NCI-H187 (cell line): ENCODE measurements around the gene PJA2.

Experiments used
- DNase-seq, 2 experiments: peaks; one replicate each; lab custom pipeline; 2025; lab: John Stamatoyannopoulos, UW

The PJA2 gene

DNA sequence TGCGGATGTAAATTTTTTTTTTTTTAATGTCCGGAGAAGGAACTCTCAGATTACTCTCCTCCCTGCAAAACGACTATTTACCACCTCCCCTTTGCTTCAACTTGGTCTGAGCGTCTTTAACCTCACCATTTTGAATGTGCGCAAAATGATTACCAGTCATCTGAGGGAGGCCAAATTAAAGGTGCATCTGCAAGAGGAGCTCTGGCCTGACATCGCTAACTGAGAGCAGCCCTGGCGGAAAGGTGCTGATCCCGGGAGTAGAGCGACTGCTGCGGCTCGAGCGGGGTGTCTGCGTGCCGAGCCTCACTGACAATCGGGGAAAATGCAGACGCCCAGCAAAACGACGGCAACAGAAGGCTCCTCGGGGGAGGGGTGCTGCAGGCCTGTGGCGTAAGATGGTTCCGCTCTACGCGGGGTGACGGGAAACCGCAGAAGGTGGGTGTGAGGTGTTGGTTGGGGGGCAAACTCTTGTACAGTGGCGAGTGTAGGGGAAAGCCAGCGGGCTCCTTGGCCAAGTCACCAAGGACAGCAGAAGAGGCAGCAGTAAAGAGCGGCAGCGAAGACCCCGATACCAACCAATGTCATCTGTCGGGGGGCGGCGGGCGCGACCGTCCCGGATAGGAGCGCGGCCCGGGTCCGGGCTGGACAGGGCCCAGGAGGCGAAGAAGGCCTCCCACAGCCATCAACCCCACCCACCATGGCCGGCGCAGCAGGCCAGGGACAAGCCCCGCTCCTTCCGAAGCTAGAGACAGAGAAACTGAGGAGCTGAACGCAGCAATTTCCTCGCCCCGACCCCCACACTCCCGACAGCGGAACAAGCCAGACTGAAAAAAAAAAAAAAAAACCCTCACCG is 557 bp downstream of the PJA2 start:
- DNase-seq = peak in 1 of 2 experiments; percentile 52

DNA sequence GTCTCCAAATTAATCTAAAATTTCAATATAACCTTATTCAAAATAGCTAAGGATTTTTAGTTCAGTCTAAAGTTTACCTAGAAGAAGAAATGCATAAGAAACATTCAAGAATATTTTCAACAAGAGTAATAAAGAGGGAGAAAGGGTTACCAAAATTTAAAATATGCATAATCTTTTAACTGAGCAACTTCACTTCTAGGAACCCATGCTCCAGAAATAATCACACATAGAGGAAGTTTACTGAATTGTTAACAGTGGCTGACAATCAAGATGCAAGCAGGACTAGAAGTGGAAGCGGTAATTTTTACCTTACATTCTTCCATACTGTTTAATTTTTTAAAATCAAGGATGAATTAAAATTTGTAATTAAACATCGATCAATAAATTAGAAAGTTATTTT is 1.9 kb downstream of the PJA2 start:
- DNase-seq = no peak

DNA sequence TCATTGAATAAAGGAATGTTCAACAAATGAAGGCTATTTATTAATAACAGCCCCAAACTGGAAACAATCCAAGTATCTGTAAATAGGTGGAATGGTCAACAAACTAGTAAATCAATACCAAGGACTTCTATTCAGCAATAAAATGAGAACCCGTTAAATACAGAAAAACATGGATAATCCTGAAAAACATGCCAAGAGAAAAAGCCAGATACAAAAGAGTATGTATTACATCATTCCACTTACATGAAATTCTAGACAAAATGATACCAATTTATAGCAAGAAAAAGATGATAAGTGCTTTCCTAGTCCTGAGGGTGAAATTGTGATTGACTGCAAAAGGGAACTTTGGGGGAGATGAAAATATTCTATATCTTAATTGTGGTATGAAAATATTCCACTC is 3.1 kb downstream of the PJA2 start:
- no peak for DNase-seq

DNA sequence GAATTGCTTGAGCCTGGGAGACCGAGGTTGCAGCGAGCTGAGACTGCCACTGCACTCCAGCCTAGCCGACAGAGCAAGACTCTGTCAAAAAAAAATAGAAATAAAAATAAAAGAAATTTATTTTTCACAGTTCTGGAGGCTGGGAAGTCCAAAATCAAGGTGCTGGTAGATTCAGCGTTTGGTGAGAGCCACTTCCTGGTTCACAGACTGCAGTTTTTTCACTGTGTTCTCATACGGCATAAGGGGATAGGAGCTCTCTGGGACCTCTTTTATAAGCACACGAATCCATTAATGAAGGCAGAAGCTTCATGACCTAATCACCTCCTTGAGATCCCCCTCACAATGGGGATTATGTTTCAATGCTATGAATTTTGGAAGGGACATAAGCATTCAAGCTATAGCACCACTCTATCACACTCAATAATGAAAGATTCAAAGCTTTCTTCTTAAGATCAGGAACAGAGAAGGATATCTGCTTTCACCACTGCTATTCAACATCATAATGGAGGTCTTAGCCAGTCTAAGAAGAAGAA is 5.3 kb downstream of the PJA2 start:
- no peak for DNase-seq

DNA sequence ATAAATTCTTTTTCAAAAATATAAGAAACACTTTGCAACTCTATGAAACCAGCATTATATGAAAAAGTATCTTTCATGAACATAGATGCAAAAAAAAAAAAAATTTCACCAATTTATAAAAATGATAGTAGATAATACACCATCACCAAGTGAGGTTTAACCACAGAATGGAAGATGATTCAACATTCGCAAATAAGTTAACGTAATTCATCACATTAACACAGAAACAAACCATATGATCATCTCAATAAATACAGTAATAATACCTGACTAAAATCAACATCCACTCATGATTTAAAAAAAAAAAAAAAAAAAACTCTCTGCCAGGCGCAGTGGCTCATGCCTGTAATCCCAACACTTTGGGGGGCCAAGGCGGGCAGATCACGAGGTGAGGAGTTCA is 6.3 kb downstream of the PJA2 start:
- DNase-seq = no peak

DNA sequence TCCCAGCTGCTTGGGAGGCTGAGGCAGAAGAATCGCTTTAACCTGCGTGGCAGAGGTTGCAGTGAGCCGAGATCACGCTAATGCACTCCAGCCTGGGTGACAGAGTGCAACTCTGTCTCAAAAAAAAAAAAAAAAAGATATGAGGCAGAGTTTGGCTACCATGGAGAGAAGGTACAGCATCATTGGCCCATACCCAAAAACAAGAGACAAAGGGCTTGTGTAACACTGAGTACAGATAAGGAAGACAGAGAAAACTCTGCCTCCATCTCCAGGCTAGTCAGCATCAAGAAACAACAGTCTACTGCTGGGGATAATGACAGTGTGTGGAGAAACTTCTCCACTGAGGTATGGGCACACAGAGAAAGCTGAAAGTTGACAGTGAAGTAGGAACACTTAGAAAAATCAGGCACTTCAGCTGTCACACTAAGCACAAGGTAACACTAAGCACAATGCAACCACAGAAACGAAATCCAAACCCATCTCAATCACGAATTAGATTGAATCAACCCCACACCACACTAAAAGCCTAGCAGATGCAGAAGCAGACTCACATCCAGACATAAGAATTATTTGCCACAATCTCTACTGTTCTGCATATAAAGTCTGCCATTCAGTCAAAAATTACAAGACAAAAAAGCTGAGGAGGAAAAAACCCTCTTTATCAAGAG is 10.5 kb downstream of the PJA2 start:
- DNase-seq = no peak

DNA sequence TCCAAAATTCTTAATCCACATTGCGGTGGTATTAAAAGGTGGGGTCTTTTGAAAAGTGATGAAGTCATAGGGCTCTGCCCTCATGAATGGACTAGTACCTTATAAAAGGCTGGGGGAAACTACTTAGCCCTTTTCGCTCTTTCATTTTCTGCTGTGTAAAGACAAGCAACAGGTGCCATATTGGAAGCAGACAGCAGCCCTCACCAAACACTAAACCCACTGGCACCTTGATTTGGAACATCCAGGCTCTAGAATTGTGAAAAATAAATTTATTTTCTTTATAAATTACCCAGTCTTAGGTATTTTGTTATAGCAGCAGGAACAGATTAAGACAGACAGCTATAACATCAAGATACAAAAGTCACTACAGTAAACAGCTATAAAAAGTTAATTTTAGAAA is 12.8 kb downstream of the PJA2 start:
- DNase-seq = no peak

DNA sequence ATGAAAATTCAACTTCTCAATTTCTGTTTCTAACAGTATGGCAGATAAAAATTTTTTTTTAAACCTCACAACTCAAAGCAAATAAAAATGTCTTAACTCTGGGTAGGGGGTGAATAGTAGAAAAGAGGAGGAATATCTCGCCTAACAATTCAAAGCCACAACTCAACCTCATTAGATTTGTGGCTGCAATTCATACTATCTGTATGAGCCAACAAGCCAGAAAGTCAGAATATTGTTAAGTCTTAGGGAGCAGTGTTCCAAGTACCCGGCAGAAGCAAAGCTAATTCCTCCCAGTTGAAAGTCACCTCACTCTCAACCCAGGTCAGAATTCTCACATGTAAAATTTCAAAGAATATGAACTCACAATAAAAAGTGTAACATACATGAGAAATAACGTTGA is 15.0 kb downstream of the PJA2 start:
- no peak for DNase-seq

DNA sequence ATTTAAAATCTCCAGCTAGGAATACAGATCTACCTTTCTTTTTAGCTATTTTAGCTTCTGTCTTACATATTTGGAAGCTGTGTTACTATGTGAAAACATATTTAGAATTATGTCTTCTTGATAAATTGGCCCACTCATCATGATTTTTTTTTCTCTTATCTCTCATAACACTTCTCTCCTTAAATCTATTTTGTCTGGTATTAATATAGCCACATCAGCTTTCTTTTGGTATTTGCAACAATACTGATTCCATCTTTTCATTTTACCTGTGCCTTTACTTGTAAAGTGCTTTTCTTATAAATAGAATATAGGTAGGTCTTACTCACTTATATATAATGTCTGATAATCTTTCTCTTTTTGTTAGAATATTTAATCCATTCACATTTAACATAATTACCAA is 19.6 kb downstream of the PJA2 start:
- DNase-seq = no peak

DNA sequence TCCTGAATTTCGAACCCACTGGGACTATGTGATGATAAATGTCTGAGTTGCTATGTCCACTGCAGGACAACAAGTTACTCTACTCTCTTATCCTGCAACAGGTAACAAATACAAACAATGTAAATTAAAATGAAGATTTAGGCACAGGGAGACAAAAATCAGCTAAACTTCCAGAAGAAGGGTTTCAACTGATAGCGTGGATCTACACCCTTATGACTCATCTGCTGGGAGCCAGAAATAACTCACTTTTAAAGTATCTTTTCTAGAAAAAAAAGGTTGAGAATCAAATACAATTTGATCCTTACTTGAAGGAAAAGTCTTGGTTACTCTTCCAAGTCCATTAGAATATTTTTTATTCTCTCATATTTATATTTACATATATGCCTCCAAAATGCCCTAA is 21.4 kb downstream of the PJA2 start:
- no peak for DNase-seq

DNA sequence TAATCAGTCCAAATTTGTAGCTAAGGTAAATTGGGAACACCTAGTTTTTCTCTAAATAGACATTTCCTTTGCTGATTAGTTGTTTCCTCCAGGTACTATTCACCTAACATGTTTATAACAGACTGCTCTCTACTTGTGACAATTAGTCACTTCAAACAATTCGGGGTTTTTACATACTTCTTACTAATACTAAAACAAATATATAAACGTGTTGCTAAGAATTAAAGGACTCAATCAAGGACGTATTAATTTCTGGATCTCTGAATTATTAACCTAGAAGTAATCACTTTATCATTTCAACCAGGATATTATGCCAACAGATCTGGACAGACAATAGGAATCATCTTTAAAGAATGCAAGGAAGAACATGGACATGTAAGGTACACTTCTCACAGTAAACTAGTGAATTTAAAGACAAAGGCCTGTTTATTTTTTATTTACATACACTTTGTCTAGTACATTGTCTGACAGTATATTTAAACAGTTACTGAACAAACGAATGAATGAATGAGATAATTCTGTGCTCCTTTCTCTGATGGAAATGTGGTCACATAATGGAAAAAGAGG is 22.3 kb downstream of the PJA2 start:
- DNase-seq = no peak

DNA sequence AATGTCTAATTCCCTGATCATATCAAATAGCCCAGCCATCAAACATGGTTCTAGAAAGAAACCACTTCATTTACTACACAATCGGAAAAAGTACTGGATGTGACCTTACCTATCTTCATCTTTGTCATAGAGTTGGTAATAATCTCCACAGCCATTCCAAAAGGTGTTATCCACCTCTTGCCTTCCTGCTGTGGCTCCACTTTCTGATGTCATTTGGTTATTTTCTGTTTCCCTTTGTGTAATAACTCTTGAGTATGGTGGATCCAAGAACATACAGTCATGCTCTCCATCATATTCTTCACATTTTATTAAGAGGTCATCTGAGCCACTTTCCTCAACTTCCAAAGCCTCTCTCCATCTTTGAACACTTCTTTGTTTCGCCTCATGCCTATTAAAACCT is 31.7 kb downstream of the PJA2 start:
- DNase-seq = no peak

DNA sequence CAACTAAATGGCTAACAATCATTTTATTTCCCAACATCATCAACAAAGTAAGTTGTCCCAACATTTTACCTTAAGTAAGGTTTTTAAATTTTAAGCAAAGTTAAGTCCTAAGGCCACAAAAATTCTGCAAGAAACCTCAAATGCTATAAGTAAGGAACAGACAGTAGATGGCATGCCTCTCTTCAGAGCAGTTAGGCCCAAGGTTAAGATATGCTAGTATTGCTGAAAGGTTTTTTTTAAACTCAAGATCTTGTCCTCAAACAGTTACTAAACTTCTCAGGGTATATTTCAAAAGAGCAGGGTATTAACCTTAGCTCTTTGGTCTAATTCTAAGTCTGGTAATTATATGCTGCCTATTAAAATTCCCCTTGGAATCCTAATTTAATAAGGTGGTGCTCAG is 35.1 kb downstream of the PJA2 start:
- no peak for DNase-seq

DNA sequence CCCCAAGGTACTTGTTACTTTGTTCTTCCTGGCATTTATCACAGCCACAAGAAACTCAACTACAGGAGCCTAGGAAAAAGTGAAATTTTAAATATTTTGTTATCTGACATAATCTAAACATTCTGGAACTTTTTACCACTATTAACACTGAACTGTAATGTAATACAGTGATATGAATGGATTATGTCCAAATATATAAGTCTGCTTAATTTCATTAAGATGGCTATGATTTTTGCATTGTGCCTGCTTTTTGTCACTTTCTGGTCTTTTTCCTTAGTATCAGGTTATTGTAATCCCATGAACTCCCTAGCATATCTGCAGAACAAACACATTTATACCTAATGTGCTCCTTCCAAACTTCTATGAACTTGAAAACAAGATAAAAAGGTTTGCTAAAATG is 35.8 kb downstream of the PJA2 start:
- no peak for DNase-seq

DNA sequence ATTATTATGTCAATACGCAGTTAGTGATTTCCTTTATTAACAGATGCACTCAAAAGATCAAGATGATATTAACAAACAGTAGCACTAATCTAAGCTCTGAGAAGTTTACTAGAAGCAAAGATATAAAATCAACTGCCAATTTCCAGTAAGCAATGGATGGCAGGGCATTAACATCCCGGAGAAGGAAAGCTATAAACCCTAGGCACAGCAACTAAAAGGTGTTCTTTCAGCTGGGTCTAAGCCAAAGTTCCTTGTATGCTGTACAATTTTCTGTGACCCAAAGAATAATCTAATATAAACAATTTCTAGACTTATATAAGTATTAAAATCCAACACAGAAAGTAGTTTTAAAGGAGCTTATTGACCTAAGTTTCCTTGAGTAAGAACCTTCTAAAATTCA is 39.4 kb downstream of the PJA2 start:
- no peak for DNase-seq

DNA sequence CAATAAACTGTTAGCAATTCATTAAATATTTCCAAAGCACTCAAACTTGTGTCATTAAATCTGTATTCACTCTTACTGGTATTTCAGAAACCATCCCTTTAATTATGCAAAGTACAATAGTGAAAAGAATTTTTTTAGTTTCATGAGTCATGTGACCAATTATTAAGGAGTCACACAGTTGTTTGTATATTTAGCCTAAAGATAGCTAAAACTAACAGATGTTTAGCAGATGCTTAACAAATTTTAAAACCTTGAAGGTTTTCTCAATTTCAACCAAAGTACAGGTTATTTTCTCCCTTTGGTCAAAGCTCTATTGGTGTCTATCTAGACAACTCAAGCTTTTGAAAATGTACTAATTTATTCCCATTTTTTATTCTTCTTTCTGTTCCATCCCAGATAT is 44.1 kb downstream of the PJA2 start:
- no peak for DNase-seq

DNA sequence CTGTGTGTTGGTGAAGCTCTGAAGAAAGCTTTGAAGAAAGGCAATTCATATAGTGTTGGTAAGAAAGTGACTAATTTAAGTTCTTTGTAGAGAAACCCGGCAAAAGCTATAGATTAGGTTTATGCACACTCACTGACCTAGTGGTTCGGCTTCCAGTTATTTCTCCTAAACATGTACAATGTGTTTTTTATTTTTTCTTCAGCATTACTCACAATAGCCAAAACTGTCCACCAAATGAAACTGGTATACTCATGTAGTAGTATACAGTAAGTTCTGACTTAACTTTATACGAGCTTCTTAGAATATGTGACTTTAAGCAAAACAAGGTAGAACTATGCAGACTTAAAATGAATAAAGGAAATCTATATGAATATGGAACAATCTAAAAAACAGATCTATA is 44.8 kb downstream of the PJA2 start:
- no peak for DNase-seq

DNA sequence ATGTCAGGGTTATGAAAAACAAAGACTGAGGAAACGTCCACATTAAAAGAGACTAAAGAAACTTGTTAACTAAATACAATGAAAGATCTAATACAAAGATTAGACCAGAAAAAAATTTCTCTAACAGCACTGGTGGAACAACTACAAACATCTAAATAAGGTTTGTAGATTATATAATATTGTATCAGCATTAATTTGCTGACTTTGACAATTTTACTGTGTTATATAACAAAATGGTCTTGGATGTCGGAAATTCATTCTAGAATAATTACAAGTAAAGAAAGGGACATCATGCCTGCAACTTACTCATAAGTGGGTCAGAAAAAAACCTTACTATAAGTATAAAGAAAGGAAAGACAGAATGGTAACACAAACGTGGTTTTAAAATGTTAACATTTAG is 50.1 kb downstream of the PJA2 start:
- no peak for DNase-seq

DNA sequence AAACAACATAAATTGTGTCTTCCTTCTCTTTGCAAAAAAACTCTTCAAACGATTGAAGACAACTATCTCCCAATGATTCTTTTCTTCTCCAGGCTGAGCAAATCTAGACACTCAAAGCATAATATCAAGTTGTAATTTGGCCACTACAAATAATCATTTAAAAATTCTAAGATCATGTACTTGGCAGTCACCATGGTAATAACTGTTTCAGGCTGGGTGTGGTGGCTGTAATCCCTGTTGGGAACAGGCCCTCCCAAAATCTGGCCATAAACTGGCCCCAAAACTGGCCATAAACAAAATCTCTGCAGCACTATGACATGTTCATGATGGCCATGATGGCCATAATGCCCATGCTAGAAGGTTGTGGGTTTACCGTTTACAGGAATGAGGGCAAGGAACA is 52.0 kb downstream of the PJA2 start:
- no peak for DNase-seq

DNA sequence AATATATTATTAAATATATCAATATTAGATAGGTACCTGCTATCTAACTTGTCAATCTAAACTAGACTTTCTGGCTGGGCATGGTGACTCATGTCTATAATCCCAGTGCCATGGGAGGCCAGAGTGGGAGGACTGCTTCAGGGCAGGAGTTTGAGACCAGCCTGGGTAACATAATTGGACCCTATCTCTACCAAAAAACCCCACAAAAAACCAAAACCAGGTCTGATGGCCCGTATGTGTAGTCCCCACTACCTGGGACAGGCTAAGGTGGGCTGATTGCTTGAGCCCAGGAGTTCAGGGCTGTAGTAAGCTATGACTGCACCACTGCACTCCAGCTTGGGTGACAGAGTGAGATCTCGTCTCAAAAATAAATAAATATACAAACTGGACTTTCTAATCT is 55.0 kb downstream of the PJA2 start:
- DNase-seq = no peak

DNA sequence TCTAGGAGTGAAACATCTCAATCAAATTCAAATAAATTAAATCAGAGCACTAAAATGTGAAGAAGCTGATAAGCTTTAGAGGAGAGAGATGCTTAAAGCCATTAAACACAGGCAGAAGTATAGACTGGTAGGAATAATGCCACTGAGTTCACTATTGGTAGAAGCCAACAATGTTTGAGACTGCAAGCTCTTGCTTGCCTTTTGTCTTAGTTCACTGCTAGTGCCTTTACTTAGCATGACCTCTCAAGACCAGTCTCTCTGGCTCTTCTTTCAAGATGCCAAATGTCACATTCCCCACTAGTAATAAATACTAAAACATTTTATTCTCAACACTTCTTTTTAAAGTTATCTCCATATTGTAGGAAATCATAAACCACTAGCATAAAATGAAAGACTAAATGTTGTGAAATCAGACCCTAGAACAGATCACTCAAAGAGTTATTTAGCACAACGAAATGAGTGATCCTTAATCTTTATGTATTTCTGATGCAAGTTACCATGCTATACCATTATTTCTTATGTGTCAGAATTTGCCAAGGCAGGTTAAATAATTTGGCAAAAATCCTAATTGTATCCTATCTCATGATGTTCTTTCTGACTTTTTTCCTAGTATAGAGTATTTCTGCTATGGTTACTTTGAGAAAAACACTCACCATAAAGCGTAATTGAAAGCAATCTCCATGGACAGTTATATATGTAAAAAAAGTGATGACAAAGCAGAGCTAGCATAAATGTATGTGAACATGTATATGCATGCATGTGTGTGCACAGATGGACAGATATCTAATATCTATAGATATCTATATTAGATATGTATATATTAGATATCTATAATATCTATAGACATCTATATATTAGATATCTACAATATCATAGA is 57.5 kb downstream of the PJA2 start:
- DNase-seq = no peak
